Fibroblast of lung (primary cell): ENCODE measurements around the gene MRPL48. TPM values are rescaled to one million over a fixed set of nuclear protein-coding genes. Genes with fewer than 3 reads are reported as not detected.

Experiments
- DNase-seq, 2 donors: peaks; one replicate each; pipeline versions ENCODE4 v3.0.0 to v3.0.0-alpha.2; 2010; ENCODE audit warnings: low read depth in 2 of 2
- H2AFZ ChIP-seq: 2 replicates; pipeline ENCODE4 v1.5.1; 2012; ENCODE audit warnings: low read length, control low read depth, inconsistent platforms
- H3K27ac ChIP-seq: 2 replicates; pipeline ENCODE4 v1.5.1; 2011; ENCODE audit warnings: low read length, control low read depth; ENCODE audit not compliant: insufficient read depth
- H3K27me3 ChIP-seq: 2 replicates; pipeline ENCODE4 v1.5.1; 2011; ENCODE audit warnings: mild to moderate bottlenecking, low read length; ENCODE audit not compliant: control insufficient read depth, insufficient read depth
- H3K36me3 ChIP-seq: 2 replicates; pipeline ENCODE4 v1.5.1; 2011; ENCODE audit warnings: low read length; ENCODE audit not compliant: control insufficient read depth, insufficient read depth
- H3K4me1 ChIP-seq: 2 replicates; pipeline ENCODE4 v1.5.1; 2011; ENCODE audit warnings: low read length; ENCODE audit not compliant: control insufficient read depth, insufficient read depth; ENCODE audit errors: extremely low read depth
- H3K4me2 ChIP-seq: 2 replicates; pipeline ENCODE4 v1.5.1; 2011; ENCODE audit warnings: low read length, control low read depth; ENCODE audit not compliant: insufficient read depth; ENCODE audit errors: extremely low read depth
- H3K4me3 ChIP-seq, 4 experiments: fragments of 200-600 bp in 1 of 4; sonication (generic) in 1 of 4; replicated peaks in 1 of 4; 2 replicates each; pipeline ENCODE4 v1.5.1; 2011 to 2016; ENCODE audit warnings: low read length in 4 of 4, low read depth in 3 of 4, mild to moderate bottlenecking in 3 of 4, control low read depth in 2 of 4, inconsistent platforms in 1 of 4, mixed read lengths in 1 of 4; ENCODE audit not compliant: insufficient read depth in 1 of 4; ENCODE audit errors: control extremely low read depth in 1 of 4
- H3K79me2 ChIP-seq: 2 replicates; pipeline ENCODE4 v1.5.1; 2012; ENCODE audit warnings: mild to moderate bottlenecking, low read length, inconsistent platforms; ENCODE audit not compliant: control insufficient read depth, insufficient read depth
- H3K9ac ChIP-seq: 2 replicates; pipeline ENCODE4 v1.5.1; 2011; ENCODE audit warnings: mild to moderate bottlenecking, low read length, control low read depth; ENCODE audit not compliant: insufficient read depth
- H3K9me3 ChIP-seq: 2 replicates; pipeline ENCODE4 v1.5.1; 2012; ENCODE audit warnings: low read depth, low read length; ENCODE audit not compliant: control insufficient read depth, insufficient read depth
- H4K20me1 ChIP-seq: 2 replicates; pipeline ENCODE4 v1.5.1; 2011; ENCODE audit warnings: low read length; ENCODE audit not compliant: control insufficient read depth, insufficient read depth; ENCODE audit errors: extremely low read depth
- CTCF ChIP-seq, 2 donors: IDR thresholded peaks in 1 of 2; conservative IDR thresholded peaks in 1 of 2; 1 replicate in 1 of 2; 2 replicates in 1 of 2; pipeline ENCODE4 v1.5.1; 2011 to 2012; ENCODE audit warnings: low read length in 2 of 2, control low read depth in 1 of 2, inconsistent platforms in 1 of 2, low read depth in 1 of 2, mild to moderate bottlenecking in 1 of 2
- EZH2 ChIP-seq: IDR thresholded peaks from 2 replicates; pipeline ENCODE4 v1.5.1; 2012; ENCODE audit warnings: low read length, control low read depth, mild to moderate bottlenecking; ENCODE audit errors: missing control alignments
- polyA plus RNA-seq, 2 donors: library from polyadenylated mRNA; depleted of rRNA in 1 of 2; stranded (reverse) in 1 of 2; unstranded in 1 of 2; fragments of >200 nt; gene quantifications; 2 replicates each; pipeline ENCODE4 v1.2.1, GENCODE V29; 2011 to 2012; ENCODE audit warnings: missing spikeins in 1 of 2
- total RNA-seq: library from RNA; depleted of rRNA; stranded (reverse); fragments of >200 nt; gene quantifications from 2 replicates; pipeline ENCODE4 v1.2.1, GENCODE V29; 2014

MRPL48 gene
- total and polyA plus RNA-seq, 2 donors (not counting 1 experiment from before 2014, with no cell fraction given), result 32.9 to 46.2 TPM

- no peaks in the 10 kb centered on the region for H3K79me2 ChIP-seq
- H3K9ac ChIP-seq, result no peak overlapping the region
- DNase-seq, result no peak
- no peaks in the 10 kb centered on the region for H4K20me1 ChIP-seq
- H3K27ac ChIP-seq, result no peak overlapping the region
- H3K36me3 ChIP-seq, result no peaks in the 10 kb centered on the region
- H3K4me1 ChIP-seq, result no peaks in the 10 kb centered on the region
- H3K9me3 ChIP-seq, result no peaks in the 10 kb centered on the region
- H2AFZ ChIP-seq, result no peak overlapping the region
- no peaks in the 10 kb centered on the region for H3K27me3 ChIP-seq
- no peak overlapping the region for H3K4me2 ChIP-seq
- no peak overlapping the region for H3K4me3 ChIP-seq
- no peak for TF ChIP-seq CTCF (conservative IDR thresholded peaks at IDR 0.05 in 1 of 2, IDR thresholded peaks at IDR 0.05 in 1 of 2; ENCODE audit: low read depth in 1 of 2, low read length in 2 of 2)
- TF ChIP-seq EZH2, result no peak
Observed at GRCh38 chr11:73804712-73805111, 17.0 kb downstream of the MRPL48 start.

DNA sequence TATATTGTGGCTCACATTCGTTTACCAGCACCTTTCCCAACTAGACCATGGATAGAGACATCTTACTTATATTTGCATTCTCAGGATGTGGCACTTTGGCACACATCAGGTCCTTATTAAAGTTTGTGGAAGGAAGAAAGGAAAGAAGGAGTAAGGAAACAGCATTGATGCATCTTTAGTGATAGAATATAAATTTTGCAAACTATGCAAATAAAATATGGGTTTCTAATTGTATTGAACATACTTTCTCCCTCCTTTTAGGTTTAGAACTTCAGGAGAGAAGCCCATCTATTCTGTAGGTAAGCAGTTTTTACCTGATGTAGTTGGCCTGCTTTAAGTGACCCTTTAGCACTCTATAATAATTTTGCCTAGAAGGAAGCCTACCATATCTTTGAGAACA is 20.4 kb downstream of the MRPL48 start:
- H3K27ac ChIP-seq, result no peak overlapping the region
- no peak for TF ChIP-seq CTCF (conservative IDR thresholded peaks at IDR 0.05 in 1 of 2, IDR thresholded peaks at IDR 0.05 in 1 of 2; ENCODE audit: low read depth in 1 of 2, low read length in 2 of 2)
- no peak for TF ChIP-seq EZH2

GRCh38 chr11:73810637-73811036 is 23.0 kb downstream of the MRPL48 start:
- H3K27ac ChIP-seq, result no peak overlapping the region
- H2AFZ ChIP-seq, result no peak overlapping the region
- no peaks in the 10 kb centered on the region for H4K20me1 ChIP-seq
- H3K27me3 ChIP-seq, result no peaks in the 10 kb centered on the region
- H3K9ac ChIP-seq, result no peak overlapping the region
- H3K79me2 ChIP-seq, result no peaks in the 10 kb centered on the region
- DNase-seq, result peak; percentile 47 to 50
- no peaks in the 10 kb centered on the region for H3K4me1 ChIP-seq
- no peak overlapping the region for H3K4me3 ChIP-seq
- TF ChIP-seq CTCF (conservative IDR thresholded peaks at IDR 0.05 in 1 of 2, IDR thresholded peaks at IDR 0.05 in 1 of 2; ENCODE audit: low read depth in 1 of 2, low read length in 2 of 2) (no peak), EZH2 (no peak)
- no peak overlapping the region for H3K4me2 ChIP-seq
- no peaks in the 10 kb centered on the region for H3K9me3 ChIP-seq
- H3K36me3 ChIP-seq, result no peaks in the 10 kb centered on the region

More for the DNA sequence above, 20.4 kb downstream of the MRPL48 start:
- Histone ChIP-seq H3K9ac (no peak overlapping the region), H3K4me2 (no peak overlapping the region), H2AFZ (no peak overlapping the region), H3K36me3 (no peaks in the 10 kb centered on the region), H3K9me3 (no peaks in the 10 kb centered on the region), H4K20me1 (no peaks in the 10 kb centered on the region), H3K79me2 (no peaks in the 10 kb centered on the region), H3K27me3 (no peaks in the 10 kb centered on the region), H3K4me1 (no peaks in the 10 kb centered on the region), H3K4me3 (no peak overlapping the region)
- DNase-seq, result no peak
